HG03095 (cell line): Measurements from ENCODE around the gene SLC4A8.

ENCODE experiments used
- ATAC-seq: cut with Tn5 transposase; IDR thresholded peaks from one replicate; pipeline ENCODE4 v1.9.1; 2021; ENCODE audit warnings: moderate library complexity; ENCODE audit not compliant: unreplicated experiment

Gene SLC4A8

DNA sequence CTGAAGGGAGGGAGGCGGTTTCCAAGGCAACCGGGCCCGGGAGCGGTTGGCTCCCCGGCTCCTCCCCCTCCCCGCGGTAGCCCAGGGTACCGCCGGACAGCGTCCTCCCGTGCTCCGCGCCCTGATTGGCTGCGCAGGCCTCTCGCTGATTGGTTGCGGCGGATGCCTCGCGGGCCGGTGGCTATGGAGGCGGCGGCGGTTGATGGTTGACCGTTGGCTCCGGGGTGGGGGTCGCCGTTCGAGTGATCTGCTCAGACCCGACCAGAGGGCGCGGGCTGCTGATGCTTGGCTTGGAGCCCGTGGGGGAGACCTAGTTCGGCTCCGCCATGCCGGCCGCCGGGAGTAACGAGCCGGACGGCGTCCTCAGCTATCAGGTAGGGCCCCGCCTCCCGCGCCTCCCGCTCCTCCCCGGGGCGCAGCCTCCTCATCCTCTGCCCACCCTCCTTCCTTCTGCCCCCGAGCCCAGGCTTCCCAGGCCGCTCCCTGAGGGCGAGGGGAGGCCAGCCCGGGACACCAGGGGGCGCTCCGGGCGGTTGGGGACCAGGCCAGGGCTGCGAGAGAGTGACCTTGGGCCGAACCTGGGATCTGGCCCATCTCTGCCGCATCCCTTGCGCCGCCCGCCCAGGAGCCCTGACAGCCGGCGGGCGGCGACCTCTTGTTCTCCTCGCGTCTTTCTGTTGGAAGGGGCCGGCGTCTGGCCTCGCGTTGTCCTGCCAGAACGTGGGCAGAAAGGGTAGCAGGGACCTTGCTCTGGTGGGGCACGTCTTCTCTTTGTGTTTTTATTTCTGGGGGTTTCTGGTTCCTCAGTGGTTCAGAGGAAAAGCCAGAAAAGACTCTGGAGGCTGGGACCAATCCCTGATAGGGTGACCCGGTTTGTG, at the start of gene SLC4A8:
SLC4A8 (plus strand) TSS at position 170 of the 878 bp plus-strand sequence; CDS start at position 327, 157 bp downstream.
- peak; percentile 85 for ATAC-seq

DNA sequence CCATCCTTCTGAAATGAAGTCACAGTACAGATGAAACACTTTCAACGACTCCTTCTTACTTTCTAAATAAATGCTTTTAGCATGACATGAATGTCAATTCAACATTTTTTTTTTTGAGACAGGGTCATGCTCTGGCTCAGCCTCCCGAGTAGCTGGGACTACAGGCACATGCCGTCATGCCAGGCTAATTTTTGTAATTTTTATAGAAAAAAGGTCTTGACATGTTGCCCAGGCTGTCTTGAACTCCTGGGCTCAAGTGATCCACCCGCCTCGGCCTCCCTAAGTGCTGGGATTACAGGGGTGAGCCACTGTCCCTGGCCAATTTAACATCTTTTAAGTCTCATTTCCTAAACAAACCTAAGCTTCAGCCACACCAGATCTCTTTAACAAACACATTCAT, 49.8 kb upstream of the SLC4A8 start:
- no peak for ATAC-seq

GRCh38 chr12:51377099-51377984, 47.3 kb upstream of the SLC4A8 start:
- ATAC-seq = no peak

GRCh38 chr12:51378749-51379148, 45.9 kb upstream of the SLC4A8 start:
- ATAC-seq = no peak

DNA sequence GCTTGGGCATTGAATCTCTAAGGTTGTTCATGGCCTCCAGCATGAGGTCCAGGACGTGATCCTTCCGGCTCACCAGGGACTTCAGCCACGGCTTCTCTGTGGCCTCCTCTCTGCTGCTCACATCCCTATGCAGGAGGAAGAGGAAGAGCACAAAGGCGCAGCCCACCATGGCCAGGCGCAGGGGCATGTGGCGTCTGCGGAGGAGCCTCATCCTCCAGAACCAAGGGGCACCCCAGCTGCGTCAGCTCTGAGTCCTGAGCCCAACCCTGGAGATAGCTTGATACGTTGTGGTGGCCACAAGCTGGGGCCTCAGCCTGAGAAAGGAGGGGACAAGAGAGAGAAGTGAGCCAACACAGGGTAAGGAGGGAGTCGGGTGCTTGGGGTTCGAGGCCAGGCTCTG, 45.1 kb upstream of the SLC4A8 start:
- ATAC-seq = no peak

DNA sequence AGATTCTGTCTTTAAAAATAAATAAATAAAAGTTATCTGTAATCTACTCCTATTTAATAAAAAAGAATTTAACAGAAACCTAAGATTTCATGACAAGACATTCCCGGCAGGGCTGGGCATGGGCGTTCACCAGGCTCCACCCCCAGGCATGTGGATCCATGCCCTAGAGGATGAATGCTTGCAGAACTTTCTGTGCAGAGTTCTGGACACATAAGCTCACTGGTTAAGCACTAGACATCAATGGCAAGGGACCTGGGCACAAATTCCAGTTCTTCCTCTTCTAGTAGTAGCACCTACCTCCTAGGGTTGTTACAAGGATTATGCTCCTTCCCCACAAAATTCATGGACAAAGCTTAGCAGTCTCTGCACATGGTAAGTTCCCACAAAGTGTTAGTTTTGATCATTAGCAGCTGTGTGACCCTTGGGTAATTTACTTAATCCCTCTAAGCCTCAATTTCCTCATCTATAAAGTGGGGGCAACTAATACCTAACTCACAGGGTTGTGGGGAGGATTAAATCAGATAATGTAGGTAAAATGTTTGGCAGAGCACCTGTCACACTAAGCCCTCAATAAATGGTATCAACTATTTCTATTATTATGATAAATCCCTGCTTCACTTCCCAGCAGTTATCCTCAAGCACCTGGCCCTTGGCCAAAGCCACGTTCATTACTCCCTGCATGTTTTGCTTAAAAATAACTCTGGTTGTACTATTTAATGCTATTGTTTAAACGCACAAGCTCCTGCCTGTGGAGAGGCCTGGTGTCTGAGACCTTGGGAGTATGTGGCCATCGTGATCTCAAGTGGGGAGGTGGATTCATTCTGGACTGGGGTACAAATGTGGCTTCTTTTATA, 43.2 kb upstream of the SLC4A8 start:
- no peak for ATAC-seq

DNA sequence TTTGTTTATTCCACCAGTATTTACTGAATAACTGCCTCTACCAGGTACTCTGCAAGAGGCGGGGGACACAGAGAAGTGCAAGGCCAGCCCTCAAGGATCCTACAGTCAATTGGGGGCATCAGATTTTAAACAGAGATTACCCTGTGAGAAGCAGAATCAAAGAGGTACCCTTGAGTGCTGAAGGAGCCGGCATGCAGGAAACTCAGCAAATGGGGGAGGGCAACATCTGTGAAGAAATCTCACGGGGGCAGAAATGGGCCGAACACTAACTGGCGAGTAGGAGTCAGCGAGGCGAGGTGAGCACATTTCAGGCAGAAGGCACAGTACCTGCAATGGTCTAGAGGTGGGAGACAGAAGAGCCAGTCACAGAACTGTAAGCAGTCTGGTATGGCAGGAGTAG, 42.5 kb upstream of the SLC4A8 start:
- ATAC-seq = no peak

GRCh38 chr12:51383269-51383905, 41.2 kb upstream of the SLC4A8 start:
- no peak for ATAC-seq

DNA sequence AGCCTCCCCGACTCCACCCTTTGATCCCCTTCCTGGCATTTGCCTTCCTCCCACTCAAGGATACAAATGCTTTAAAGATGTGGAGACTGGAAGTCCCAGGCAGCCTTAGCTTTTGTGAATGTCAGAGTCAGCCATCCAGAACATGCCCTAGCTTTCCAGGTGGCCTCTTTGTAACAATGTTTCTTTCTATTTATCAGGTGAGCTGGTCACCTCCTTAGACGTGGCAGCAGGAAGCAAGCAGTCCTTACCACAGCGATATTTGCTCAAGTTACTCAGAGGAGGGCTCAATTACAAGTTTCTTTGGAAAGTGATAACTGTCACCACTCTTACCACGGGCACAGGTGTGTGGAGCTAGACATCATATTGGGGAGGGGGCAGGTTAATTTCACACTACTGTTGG, 38.3 kb upstream of the SLC4A8 start:
- no peak for ATAC-seq

- ATAC-seq = no peak
These were observed 36.4 kb upstream of the SLC4A8 start for GRCh38 chr12:51388069-51388799.

- ATAC-seq = no peak
These were observed 35.8 kb upstream of the SLC4A8 start for GRCh38 chr12:51388846-51389245.

GRCh38 chr12:51389302-51389999, 35.2 kb upstream of the SLC4A8 start:
- no peak for ATAC-seq

DNA sequence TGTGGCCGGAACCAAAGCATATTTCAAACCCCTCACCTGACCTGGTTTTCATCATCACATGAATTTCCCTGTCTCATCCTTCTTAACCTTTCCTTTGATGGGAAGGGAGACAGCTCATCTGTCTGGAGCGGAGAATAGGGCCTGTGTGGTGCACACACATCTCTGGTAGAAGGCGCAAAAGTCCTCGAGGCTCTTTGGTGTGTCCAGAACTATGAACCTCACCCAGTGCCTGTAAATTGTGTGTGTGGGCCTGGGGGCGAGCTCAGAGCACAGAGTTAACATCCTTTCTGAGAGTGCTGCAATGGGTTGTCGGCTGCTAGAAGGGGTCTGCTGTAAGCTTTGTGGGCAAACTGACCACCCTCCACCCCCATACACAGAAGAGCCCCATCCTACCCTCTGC, 34.2 kb upstream of the SLC4A8 start:
- ATAC-seq = no peak

DNA sequence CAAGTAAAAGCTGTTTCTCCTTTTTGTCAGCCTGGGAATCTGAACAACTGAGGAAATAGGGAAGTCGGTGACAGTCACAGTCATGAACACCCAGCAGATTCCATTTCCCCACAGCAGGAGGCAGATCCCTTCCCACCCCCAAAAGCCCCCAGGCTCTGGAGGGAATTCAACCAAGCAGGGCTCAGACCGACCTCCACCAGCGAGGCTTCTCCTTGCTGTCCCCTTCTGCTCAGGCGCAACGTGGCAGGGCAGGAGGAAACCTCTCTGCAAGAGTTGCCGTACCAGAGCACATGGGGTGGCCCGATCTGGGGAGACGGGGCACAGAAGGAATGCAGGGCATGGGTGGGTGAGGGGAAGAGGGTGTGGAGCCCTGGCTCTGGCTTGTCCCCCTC, 33.7 kb upstream of the SLC4A8 start:
- ATAC-seq = peak; percentile 5

DNA sequence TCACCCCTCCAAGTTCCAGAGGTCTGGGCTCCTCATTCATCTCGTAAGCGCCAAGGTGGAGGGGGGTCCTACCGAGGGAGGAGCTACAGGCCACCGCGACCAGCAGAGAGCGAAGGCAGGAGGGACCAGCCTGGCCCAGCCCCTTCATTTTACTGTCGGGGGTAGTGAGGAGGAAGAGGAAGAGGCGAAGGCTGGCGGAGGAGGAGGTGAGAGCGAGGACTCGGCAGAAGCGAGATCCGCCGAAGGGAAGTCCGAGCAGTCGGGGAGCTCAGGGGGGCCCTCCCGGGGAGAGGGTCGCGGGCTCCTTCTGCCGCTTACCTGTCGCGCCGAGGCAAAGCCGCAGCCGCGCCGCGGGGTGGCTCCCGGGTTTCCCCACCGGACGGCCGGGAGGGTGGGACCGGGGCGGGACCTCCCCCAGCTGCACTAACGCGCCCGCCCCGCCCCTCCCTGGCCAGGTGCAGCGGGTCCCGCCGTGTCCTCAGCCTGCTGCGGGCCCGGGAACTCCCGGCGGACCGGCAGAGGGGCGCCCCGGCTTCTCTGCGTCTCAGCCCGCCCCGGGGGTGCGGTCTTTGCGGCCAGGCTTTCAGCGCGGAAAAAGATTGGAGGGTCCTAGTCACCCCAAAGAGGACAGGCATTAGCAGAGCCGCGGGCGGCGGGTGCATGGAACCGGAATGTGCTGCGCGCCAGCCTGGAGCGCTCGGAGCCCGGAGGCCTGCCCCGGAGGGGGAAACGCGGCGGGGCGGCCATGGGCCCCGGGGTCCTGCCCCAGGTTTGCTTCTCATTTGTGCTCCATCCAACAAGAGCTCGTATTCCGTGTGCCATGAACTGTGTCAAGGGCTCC, 33.1 kb upstream of the SLC4A8 start, which contains the start of gene GALNT6:
GALNT6 (minus strand) TSS at position 124 of the 841 bp plus-strand sequence. CDS start 11,625 bp downstream, outside the sequence.
- peak; percentile 39 for ATAC-seq

DNA sequence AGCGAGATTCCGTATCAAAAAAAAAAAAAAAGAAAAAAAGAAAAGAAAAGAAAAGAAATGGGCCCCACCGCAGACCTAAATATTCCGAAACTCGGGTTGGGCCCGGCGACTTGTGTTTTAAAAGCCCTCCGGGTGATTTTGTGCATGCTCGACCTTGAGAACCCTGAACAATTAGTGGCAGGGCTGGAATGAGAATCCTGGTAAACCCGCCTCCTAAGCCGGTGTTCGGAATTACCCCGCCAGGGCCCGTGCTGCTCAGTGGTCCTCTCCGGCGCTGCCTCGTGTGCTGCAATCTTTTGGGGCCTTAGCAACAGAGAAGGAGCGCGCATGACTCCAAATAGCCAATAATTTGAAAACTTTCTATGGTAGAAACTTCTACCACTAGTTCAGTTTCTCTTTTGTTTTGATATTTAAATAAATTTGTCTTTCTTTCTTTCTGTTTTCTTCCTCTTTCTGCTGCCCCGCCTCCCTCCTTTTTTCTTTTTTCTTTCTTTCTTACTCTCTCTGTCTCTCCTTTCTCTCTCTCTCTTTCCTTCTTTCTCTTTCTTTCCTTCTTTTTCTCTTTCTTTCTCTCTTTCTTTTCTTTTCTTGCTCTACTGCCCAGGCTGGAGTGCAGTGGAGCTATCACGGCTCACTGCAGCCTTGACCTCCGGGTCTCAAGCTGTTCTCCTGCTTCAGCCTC, 31.9 kb upstream of the SLC4A8 start:
- ATAC-seq = no peak

DNA sequence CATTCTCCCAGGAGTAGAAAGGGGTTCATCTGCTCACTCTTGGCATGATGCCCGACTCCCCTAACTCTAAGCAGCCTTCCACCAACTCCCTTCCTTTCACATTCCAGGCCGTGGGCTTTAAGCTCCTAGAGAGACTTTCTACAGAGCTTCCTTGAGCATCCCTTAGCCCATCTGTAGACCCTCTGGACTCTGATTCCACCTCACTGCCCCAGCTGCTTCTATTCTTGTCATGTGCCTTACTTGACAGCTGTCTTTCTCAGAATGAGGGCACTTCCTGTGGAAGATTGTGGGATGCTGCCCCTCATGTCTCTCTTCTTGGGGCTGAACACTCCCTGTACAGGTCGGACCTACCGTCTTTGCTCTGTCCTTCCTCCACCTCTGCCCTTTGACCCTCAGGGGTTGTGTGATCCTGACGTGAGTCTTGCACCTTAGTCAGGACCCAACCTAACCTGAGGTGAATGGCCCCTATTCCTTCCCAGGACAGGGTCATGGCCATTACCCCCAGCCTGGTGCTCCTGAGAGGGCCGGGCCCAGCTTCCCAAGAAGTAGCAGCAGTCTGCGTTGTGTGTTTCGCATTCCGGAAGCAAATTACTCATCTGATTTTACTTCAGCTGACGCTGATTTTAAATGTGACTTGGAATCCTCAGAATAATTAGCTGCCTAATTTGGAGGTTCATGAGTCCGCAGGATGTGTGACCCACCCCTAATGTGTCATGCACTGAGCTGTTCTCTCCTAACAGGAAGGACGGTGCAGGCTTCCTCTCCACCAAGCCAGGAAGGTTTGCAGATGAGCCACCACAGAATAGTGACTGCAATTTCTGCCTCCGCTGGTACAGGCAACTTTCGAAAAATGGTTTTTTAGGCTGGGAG, 30.7 kb upstream of the SLC4A8 start:
- ATAC-seq = no peak
